ENCODE measurements around the gene CABLES1.
A peak's percentile ranks its signal among the peaks of the same experiment; 100 is the strongest.

CABLES1 gene

DNA sequence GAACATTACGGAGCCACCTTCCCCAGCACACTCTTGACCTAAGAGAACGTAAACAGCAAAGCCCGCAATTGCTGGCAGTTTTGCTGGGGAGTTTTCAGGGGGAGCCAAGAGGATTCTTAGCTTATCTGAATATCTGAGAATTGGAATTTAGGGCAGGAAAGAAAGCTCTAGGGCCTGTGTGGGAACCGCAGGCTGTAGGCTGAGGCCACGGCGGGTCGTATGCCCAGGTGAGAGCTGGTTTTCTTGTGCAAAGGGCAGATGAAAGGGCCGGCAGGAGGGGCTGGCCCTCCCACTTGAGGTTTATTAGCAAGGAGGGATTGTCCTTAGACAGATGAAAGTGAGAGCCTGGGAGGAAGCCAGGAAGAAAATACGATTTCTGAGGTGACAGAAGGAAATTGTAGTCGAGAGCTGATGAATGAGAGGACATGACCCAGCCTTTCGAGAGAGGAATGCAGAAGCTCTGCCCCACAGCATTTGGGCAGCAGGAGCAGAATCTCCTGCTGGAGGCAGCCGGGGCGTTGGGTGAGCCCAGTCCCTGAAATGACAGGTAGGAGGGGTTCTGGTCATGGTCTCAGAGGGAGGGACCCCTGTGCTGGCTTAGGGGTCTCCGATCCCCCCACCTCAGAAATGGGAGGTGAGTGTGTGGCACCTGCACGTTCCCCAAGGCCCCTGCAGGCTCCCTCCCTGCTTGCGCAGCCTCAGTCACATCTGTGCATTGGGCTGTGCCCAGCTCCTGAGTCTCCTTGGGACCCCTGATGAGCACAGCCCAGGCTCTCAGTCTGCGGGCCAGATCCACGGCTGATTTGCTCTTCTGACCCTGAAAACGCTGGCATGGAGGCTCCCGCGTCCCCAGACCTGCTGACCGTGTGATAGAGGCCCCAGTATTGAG, 61.1 kb downstream of the CABLES1 start:
- no peak for DNase-seq

DNA sequence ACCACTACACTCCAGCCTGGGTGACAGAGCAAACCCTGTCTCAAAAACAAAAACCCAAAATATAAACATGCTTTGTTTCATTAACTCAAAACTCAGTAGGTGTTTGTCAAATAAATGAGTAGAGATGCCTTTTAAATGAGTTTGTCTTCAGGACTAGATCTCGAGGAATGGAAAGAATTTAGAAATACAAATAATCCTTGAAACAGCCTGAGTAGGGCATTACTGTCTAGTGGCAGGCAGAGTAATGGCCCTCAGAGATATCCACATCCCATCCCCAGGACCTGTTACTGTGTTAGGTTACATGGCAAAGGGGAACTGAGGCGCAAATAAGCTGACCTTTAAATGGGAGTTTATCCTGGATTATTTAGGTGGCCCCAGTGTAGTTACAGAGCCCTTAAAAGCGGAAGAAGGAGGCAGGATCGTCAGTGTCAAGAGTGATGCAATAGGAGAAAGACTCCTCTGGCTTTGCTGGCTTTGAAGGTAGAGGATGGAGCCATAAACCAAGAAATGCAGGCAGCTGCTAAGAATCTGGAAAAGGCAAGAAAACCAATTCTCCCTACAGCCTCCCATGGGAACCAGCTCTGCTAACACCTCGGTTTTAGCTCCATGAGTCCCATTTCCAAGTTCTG, 63.0 kb downstream of the CABLES1 start:
- DNase-seq = peak; percentile 41

DNA sequence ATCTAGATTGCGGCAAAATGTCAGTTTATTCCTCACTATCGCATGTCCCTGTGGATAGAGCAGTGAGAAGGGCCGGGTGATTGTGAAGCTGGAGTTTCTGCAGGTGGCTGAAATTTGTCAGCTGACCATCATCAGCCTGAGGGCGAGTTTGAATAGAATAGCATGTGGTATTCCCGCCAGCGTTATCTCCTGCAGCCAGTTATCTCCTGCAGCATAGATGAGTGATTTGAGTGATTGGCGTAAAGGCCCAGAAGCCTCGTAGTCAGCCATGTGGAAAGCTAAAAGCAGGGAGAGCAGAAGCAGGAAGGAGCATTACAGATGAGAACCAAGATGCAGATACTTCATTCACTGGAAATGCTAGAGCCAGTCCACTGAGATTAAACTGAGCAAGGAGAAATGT, 65.5 kb downstream of the CABLES1 start:
- no peak for DNase-seq

DNA sequence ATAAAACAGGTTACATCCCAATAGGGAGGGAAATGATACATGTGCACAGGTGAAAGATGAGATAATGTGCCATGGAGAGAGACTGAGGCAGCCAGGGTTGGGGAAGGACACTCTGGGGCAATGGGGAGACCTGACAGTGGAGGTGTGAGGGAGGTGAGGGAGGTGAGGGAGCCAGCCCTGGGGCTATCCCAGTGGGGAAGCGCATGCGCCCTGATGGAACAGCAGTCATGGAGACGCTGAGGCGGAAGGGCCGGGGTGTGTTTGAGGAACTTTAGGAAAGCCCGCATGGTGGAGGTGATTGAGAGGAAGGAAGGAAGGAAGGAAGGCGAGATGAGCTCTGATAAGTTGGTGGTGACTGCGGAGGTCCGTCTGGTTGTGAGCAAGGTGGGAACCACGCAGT, 66.5 kb downstream of the CABLES1 start:
- no peak for DNase-seq

DNA sequence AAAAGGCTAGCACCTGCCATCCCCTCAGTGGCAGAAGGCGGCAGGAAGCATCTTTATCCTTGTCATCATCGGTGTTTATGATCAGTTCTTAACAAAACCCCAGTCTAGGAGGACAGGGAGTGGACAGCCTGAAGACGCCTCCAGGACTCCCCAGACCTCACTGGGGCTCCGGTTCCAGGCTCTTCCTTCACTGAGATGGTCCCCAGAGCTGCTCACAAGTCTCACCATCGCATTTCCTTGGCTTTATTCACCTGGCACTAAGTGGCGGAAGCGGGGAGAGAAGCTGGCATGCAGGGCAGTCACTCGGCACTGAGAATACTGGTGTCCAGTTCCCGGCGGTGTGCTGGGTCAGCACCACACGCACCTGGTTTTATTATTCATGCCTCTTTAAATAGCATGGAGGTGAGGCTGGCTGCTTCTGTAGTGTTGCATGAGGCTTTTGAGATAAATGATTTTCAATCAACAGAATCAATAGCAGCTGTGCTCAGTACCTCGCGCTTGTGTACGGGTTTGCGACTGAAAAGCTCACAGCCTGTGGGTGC, 68.7 kb downstream of the CABLES1 start:
- no peak for DNase-seq

DNA sequence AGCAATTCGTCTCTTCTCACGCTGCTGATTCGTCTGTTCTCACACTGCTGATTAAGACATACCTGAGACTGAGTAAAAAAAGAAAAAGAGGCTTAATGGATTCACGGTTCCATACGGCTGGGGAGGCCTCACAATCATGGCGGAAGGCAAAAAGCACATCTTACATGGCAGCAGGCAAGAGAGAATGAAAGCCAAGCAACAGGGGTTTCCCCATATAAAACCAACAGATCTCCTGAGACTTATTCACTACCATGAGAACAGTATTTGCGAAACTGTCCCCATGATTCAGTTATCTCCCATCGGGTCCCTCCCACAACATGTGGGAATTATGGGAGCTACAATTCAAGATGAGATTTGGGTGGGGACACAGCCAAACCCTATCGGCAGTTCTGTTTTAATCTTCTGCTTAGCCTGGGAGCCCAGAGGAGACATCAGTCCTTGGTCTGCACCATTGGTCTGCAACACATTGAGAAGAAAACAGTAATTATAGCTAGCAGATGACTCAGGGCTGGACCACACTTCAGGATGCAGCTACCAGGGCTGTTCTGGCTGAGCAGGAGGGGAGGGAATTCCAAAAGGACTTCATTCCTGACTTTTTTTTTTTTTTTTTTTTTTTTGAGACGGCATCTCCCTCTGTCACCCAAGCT, 69.4 kb downstream of the CABLES1 start:
- peak; percentile 40 for DNase-seq

DNA sequence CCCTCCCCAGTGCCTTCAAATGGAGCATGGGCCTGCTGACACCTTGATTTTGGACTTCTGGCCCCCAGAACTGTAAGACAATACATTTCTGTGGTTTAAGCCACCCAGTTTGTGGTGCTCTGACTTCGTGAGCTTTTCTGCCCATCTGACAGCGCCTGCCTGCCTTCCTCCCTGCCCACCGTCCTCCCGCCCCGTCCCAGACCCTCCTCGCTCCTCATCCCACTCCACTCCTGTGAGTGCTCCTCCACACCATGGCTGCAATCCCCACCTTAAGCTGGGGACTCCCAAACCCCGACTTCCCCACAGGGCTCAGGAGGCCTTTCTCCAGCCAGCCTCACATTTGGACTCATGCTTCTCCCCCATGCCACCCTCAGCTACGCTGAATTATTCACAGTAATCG, 70.7 kb downstream of the CABLES1 start:
- no peak for DNase-seq

DNA sequence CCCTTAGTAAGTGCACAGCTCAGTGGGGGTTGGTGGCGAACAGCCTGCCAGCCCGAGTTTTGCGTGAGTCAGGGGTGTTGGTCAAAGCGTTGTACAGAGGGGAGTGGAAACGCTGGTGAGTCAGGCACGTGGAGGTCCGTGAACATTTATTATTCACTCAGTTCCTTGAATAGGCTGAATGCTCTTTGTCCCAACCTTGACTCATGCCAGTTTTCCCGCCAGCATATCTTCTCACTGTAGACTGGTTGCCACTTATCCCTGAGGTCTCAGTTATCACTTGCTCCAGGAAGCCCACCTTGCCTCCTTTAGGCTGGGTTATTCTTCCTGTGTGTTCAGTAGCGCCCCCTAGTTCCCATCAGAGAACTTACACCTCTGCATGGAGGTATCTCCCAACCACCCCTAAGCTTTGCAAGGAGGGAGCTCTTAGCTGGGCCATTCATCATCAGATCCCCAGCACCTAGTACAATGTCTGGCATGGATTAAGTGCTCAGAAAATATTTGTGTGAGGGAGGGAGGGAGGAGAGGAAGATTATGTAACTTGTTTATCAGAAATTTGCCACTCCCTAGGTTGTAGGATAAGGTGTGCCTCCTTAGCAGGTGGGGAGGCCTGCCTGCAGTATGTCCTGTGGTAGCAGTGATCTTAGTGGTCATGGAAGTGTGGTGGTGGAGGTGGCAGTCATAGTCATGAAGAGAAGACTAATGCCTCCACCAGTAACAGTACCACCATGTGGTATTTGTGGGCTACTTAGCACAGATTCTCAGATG, 72.1 kb downstream of the CABLES1 start:
- DNase-seq = peak; percentile 25

DNA sequence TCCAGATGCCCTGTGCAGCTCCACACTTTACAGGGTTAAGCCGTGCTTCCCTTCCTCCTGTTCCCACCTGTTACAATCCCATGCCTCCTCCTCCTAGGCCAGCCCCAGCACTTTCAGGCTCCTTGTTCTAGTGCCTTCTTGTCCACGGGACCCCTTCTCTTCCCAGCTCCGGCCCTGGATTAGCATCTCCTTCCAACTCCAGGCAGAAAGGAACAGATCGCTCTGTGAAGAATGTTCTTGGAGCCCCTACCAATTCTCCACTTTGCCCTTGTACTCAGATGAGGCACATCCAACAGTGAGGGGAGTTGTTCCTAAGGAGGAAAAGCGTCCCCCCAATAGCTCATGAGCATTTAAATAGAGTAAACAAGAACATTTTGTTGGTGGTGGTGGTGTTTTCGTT, 72.7 kb downstream of the CABLES1 start:
- DNase-seq = no peak

DNA sequence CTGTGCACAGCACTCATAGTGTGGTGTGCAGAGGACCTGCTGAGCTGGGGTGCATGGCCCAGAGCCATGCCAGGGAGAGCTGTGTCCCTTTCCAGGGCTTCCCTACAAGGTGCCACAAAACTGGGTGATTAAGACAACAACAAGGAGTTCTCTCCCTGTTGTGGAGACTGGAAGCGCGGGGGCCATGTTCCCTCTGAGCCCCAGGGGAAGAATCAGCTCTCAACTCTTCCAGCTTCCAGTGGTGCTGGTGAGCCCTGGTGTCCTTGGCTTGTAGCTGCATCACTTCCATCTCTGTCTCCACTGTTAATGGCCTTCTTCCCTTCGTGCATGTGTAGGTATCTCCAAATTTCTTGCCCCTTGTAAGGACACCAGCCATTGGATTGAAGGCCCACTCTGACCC, 73.3 kb downstream of the CABLES1 start:
- no peak for DNase-seq

DNA sequence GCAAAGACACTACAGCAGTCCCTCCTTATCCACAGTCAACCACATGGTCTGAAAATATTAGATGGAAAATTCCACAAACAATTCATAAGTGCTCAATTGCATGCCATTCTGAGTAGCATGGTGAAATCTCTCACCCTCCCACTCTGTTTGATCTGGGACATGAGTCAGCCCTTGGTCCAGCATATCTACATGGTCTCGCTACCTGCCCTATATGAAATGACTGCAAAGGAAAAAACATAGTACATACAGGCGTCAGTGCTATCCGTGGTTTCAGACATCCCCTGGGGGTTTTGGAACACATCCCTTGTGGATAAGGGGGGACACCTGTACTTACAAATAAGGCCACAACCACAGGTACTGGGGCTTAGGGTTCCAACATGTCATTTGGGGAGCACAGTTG, 73.7 kb downstream of the CABLES1 start:
- DNase-seq = no peak

DNA sequence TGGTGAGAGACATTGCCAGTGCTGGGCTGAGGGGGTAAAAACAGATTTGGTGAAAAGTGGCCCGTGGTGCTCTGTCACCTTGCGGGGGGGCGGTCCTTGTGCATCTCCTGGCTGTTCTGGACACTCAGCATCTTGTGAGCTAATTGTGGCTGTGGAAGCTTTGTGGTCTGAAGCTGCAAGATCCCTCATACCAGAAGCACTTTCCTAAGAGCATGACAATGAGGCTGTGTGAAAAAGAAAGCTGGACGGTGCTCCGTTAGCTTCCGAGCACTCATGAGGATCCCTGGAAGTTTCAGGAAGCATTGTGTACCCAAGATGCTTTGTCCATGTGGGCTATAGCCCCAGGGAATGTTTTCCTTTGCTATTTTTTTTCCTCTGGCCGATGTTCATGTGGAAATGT, 74.5 kb downstream of the CABLES1 start:
- DNase-seq = no peak

DNA sequence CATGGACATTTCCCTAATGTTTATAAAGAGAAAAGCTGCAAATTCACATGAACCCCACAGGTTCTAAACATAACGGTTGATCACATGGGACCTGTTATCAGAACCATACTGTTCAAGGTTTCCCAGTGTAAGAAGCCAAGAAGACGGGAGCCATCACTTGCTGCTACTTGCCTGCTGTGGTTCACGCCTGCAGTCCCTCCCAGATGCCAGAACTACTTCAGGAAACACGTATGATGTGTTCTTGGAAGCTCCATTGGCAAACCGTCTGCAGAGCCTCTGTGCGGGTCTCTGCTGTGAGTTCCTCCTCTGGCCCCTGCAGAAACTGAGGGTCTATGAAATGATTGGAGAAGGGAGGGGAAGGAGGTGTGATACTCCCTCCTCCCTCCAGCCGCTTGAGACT, 75.2 kb downstream of the CABLES1 start:
- DNase-seq = no peak

DNA sequence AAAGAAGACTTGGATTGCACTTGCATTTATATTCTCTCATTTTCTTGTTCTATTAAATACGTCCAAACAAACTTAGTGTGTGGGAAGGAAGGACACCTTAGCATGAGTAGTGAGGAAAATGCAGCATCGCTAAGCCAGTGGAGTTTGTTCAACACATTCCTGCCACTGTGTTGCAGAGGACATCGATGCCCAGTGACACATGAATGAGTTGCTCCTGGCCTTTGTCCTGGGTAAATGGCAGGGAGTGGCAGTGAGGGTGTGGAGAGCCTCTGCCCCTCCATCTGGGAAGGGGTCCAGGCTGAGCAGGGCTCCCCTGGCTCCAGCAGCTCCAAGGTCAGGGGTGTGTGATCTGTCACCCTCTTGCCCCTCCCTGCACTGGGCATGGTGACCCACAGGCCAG, 75.9 kb downstream of the CABLES1 start:
- DNase-seq = no peak

DNA sequence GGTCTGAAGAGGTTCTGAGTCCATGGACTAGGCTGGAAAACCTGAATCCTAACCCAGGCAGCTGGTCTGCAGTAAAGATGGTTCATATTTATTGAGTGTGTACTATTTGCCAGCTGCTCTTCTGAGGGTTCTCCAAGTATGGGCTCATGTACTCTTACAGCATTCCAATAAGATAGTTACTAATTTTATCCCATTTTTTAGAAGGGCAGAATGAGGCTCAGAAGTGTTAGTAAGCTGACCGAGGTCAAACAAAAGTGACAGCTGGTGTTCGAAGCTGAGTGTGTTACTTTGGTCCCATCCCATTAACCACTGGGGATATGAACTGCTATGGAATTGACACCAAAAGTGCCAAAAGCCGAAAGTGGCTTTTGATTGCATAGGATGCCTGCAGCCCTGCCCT, 76.9 kb downstream of the CABLES1 start:
- no peak for DNase-seq

DNA sequence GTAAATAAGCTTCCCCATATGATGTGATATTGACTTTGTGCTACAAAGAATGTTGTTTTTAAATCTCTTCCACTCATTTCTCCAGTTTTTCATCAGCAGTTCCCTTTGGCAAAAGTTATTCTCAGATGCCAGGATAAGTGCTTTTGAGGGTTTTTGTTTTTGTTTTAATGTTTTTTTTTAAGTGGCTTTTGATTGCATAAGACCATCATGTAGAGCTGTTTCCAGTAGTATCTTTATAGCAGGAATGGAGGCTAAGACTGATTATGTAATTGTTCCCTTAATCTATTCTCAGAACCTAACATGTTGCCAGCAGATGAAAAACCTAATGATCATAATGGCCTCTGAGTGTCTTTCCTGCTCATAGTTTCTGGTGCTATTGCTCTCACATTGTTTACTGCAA, 77.9 kb downstream of the CABLES1 start:
- DNase-seq = no peak

DNA sequence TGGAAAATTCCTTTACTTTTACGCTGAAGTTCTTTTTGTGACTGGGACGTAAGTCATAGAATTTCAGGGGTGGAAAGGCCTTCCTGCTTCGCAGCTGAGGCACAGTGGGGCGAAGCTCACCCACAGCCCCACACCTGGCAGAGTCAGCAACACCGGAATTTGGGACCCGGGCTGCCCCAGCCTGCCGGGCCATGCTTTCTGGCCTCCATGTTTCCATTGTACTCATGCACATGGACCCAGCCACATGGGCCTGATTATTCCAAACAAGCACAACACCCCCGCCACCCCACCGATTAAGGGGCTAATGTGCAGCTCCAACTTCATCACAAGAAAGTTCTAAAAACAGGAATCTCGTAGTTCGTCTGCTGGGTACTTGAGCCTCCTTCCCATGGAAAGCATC, 82.5 kb downstream of the CABLES1 start:
- no peak for DNase-seq

DNA sequence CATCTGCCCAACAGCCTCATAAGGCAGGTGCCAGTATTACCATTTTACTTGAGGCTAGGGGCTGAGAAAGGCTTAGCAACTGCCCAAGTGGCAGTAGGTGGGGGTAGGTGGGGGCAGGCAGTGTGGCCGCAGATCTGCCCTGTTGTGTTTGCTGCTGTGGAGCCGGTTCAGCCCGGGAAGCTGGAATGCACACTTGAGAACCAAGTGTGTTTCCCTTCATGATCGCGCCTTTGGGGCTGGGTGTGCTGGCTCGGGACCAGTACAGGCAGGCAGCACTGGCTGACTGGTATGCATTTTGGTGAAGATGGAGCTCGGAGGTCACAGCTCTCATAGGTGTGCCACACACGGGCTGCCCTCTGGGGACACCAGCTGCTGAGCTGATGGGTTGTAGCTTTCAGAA, 85.1 kb downstream of the CABLES1 start:
- DNase-seq = no peak

DNA sequence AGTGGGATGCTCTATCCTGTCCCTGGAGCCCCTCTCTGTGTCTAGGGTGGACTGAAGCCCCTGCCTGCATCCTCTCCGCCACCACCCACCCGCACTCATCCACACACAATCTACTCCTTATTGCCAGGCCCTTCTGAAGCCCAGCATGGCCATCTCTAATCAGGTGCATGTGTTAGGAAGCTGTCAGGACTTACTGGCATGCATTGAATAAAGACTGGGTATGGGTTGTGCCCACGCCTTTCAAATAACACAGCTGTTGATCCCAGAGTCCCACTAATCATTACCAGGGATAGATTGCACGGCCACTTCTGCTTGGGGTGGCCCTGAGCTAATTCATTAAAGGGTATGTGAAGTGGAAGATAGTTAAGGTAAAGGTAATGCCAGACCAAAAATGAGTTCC, 88.4 kb downstream of the CABLES1 start:
- no peak for DNase-seq

DNA sequence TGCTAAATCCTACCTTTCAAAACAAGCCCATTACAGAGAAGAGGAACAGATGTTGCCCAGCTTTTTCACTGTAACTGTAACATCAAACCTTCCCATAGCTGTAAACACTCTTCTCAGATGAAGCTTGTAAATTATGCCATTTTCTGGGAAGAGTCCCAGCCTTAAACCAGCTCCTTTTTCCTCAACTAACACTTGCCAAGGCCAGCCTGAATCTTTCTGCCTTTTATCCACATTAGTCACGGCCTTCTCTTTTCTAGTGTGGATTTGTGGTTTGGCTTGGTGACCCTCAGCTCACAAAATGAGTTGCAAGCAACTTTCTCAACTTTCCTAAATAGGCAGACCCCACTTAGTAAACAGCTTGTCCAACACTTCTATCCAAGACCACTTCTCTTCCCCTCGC, 90.2 kb downstream of the CABLES1 start:
- peak; percentile 81 for DNase-seq

DNA sequence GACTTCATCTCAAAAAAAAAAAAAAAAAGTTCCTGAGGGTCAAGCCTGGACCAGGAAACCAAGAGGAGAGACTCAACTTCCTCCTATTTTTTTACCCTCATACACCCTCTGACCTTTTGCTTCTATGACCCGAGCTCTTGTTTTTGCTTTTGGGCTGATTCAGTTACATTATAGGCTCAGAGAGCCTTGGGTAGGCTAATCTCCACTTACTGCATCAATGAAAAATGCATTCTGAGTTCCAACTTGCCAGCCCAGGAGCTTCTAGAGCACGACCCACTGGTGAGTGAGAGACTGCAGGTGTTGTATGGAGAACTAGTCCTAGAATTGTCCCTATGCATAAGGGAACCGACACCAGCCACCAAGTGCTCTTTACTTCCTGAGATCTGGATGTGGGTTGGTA, 91.1 kb downstream of the CABLES1 start:
- peak; percentile 34 for DNase-seq

DNA sequence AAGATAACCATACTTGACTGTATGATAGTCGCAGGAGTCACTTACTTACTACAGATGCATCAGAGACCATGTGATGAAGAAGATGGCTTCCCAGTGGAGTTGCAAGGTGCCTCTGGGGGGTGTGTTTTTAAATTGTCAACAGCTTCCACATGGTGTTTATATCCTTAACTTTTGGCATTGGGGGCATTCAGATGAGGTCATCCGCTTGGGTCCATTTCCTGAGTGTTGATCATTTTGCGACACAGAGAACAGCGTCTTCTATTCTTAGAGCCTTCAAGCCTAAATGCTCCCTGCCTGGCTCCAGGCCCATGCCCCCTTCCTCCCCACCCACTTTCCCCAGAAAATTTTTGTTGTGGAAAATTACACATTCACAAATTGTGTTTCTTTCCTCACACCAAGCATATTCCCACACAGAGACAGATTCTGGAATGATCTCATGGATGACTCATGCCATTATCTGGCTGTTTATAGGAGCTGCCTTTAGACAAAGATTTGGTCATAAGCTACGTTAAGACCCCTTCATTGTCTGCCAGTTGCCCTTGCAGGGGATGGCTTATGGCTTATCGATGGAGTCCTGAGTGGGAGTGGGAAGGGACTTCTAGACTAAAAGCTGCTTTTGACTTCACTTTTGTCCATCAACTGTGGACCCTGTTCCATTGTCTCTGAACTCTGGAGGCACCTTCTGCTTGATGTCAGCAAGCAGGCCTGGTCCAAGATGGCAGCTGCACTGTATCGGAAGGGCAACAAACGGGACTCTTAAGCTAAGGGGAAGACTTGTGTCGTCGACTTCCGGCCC, 91.8 kb downstream of the CABLES1 start:
- DNase-seq = peak; percentile 85

Measured in fibroblast of skin of back (primary cell).